ENCODE results near the gene PCDHGC5.
A peak's percentile ranks its signal among the peaks of the same experiment; 100 is the strongest.

The PCDHGC5 gene

GRCh38 chr5:141513627-141514329 lies 24.9 kb downstream of the PCDHGC5 start:
- DNase-seq = peak in 11 of 14 donors; percentile 45 to 93 (median 75)

GRCh38 chr5:141514330-141515133 lies 25.7 kb downstream of the PCDHGC5 start:
- peak in 1 of 14 donors; percentile 82 for DNase-seq

- no peak for DNase-seq
These were observed 26.3 kb downstream of the PCDHGC5 start for GRCh38 chr5:141515141-141515540.

- no peak for DNase-seq
These were observed 27.2 kb downstream of the PCDHGC5 start for GRCh38 chr5:141515946-141516671.

- no peak for DNase-seq
These were observed 27.8 kb downstream of the PCDHGC5 start for GRCh38 chr5:141516672-141517025.

- DNase-seq = no peak
These were observed 28.4 kb downstream of the PCDHGC5 start for GRCh38 chr5:141517312-141517711.

- no peak for DNase-seq
These were observed 29.2 kb downstream of the PCDHGC5 start for GRCh38 chr5:141517880-141518617.

GRCh38 chr5:141518618-141519015 lies 29.7 kb downstream of the PCDHGC5 start:
- no peak for DNase-seq

GRCh38 chr5:141519605-141520565 lies 31.0 kb downstream of the PCDHGC5 start:
- DNase-seq = no peak

- DNase-seq = peak in 8 of 14 donors; percentile 20 to 67 (median 43)
These were observed 32.4 kb downstream of the PCDHGC5 start for GRCh38 chr5:141521244-141521781.

- DNase-seq = no peak
These were observed 33.4 kb downstream of the PCDHGC5 start for GRCh38 chr5:141522301-141522700.

GRCh38 chr5:141523991-141524390 lies 35.1 kb downstream of the PCDHGC5 start:
- peak in 1 of 14 donors; percentile 63 for DNase-seq

- DNase-seq = peak; percentile 47 to 97 (median 76)
These were observed 36.0 kb downstream of the PCDHGC5 start for GRCh38 chr5:141524604-141525597.

GRCh38 chr5:141525653-141526052 lies 36.8 kb downstream of the PCDHGC5 start:
- DNase-seq = no peak

- DNase-seq = no peak
These were observed 38.5 kb downstream of the PCDHGC5 start for GRCh38 chr5:141527426-141527825.

- DNase-seq = peak in 1 of 14 donors; percentile 92
These were observed 39.6 kb downstream of the PCDHGC5 start for GRCh38 chr5:141528291-141528984.

- DNase-seq = no peak
These were observed 40.1 kb downstream of the PCDHGC5 start for GRCh38 chr5:141529002-141529401.

- DNase-seq = no peak
These were observed 41.0 kb downstream of the PCDHGC5 start for GRCh38 chr5:141529873-141530272.

- no peak for DNase-seq
These were observed 43.8 kb downstream of the PCDHGC5 start for GRCh38 chr5:141532726-141533125.
